ENCODE data around the gene SALL1.

- TF ChIP-seq POLR2AphosphoS5 (IDR thresholded peaks at IDR 0.05) (no peak), CTCF (IDR thresholded peaks at IDR 0.05) (no peak)
These were observed 57.3 kb downstream of the SALL1 start for GRCh38 chr16:51093726-51094280.

Data from suprapubic skin (tissue), 3 donors.